B cell (primary cell): ENCODE results near the gene OR5B21. TPM values are rescaled to one million over a fixed set of nuclear protein-coding genes. Genes with fewer than 3 reads are reported as not detected.

ENCODE experiments used
- ATAC-seq: fragments of 200-7000 bp; cut with Tn5 transposase; one replicate; pipeline ENCODE4 v1.10.0; 2021; ENCODE audit warnings: low read depth, mild to moderate bottlenecking, moderate number of reproducible peaks, moderate library complexity
- CTCF ChIA-PET: fragments of 350-600 bp; sonication (Branson Sonifier 250); formaldehyde crosslinking; loops from one replicate; lab custom pipeline; 2021; ENCODE audit warnings: antibody characterized with exemption, inconsistent platforms; lab: Charles Lee
- POLR2A ChIA-PET: fragments of 350-600 bp; sonication (Branson Sonifier 250); formaldehyde crosslinking; loops from one replicate; lab custom pipeline; 2021; ENCODE audit warnings: antibody characterized with exemption; lab: Charles Lee
- DNase-seq: peaks from one replicate; pipeline ENCODE4 v3.0.0; 2013
- H2AFZ ChIP-seq: 2 replicates; pipeline ENCODE4 v1.6.1; 2012; ENCODE audit warnings: mild to moderate bottlenecking, low read depth, low read length; ENCODE audit not compliant: insufficient read depth, poor library complexity, severe bottlenecking
- H3K27ac ChIP-seq, 2 donors: 1 replicate in 1 of 2; 2 replicates in 1 of 2; pipeline ENCODE4 v1.5.1; 2012 to 2013; ENCODE audit warnings: low read length in 2 of 2, mild to moderate bottlenecking in 2 of 2, moderate library complexity in 1 of 2
- H3K27me3 ChIP-seq, 4 experiments: fragments of 200-600 bp in 1 of 4; sonication (generic) in 1 of 4; replicated peaks in 1 of 4; 1 replicate in 2 of 4; 2 replicates in 2 of 4; pipeline versions ENCODE4 v1.6.1 to v1.7.0; 2013 to 2016; ENCODE audit warnings: low read length in 3 of 4, mild to moderate bottlenecking in 2 of 4, mixed read lengths in 1 of 4, moderate library complexity in 1 of 4; ENCODE audit not compliant: insufficient read depth in 4 of 4, control insufficient read depth in 3 of 4; ENCODE audit errors: control extremely low read depth in 1 of 4
- H3K36me3 ChIP-seq, 2 experiments: replicated peaks in 1 of 2; 1 replicate in 1 of 2; 2 replicates in 1 of 2; pipeline versions ENCODE4 v1.6.1 to v1.7.1; 2013; ENCODE audit warnings: low read length in 1 of 2; ENCODE audit not compliant: insufficient read depth in 2 of 2, control insufficient read depth in 1 of 2; ENCODE audit errors: control extremely low read depth in 1 of 2, extremely low read depth in 1 of 2
- H3K4me1 ChIP-seq, 2 donors: fragments of 200-600 bp in 1 of 2; sonication (generic) in 1 of 2; 1 replicate in 1 of 2; 2 replicates in 1 of 2; pipeline versions ENCODE4 v1.5.1 to v1.6.1; 2013 to 2017; ENCODE audit warnings: low read length in 2 of 2; ENCODE audit not compliant: control insufficient read depth in 2 of 2, insufficient read depth in 2 of 2
- H3K4me2 ChIP-seq: replicated peaks from 2 replicates; pipeline ENCODE3; 2012; ENCODE audit warnings: mild to moderate bottlenecking, low read depth, low read length; ENCODE audit not compliant: poor library complexity, severe bottlenecking
- H3K4me3 ChIP-seq, 5 experiments: fragments of 200-600 bp in 1 of 5; sonication (generic) in 1 of 5; 1 replicate in 3 of 5; 2 replicates in 2 of 5; pipeline versions ENCODE4 v1.5.1 to v1.7.0; 2011 to 2016; ENCODE audit warnings: low read length in 4 of 5, mild to moderate bottlenecking in 4 of 5, low read depth in 2 of 5, control low read depth in 1 of 5, moderate library complexity in 1 of 5; ENCODE audit not compliant: insufficient read depth in 1 of 5; ENCODE audit errors: control extremely low read depth in 1 of 5, extremely low read depth in 1 of 5
- H3K79me2 ChIP-seq: fragments of 200-600 bp; sonication (generic); one replicate; pipeline ENCODE4 v1.6.0; 2016; ENCODE audit warnings: low read length; ENCODE audit not compliant: control insufficient read depth, insufficient read depth
- H3K9ac ChIP-seq: fragments of 200-600 bp; sonication (generic); 2 replicates; pipeline ENCODE4 v1.6.1; 2017; ENCODE audit warnings: mild to moderate bottlenecking, low read length, moderate library complexity
- H3K9me3 ChIP-seq, 3 donors: one replicate each; pipeline versions ENCODE4 v1.6.1 to v1.7.1; 2013; ENCODE audit warnings: low read length in 2 of 3; ENCODE audit not compliant: control insufficient read depth in 2 of 3, insufficient read depth in 1 of 3; ENCODE audit errors: control extremely low read depth in 1 of 3
- H4K20me1 ChIP-seq: 2 replicates; pipeline ENCODE4 v1.6.0; 2012; ENCODE audit warnings: mild to moderate bottlenecking, low read length; ENCODE audit not compliant: insufficient read depth, control insufficient read depth, poor library complexity, severe bottlenecking
- H3K27ac Mint-ChIP-seq: one replicate; pipeline ENCODE4 v1.8.0; 2021; ENCODE audit warnings: mixed read lengths
- H3K27me3 Mint-ChIP-seq: one replicate; pipeline ENCODE4 v1.8.0; 2021; ENCODE audit warnings: mixed read lengths
- H3K4me1 Mint-ChIP-seq: one replicate; pipeline ENCODE4 v1.8.0; 2021; ENCODE audit warnings: mixed read lengths
- H3K4me3 Mint-ChIP-seq: one replicate; pipeline ENCODE4 v1.8.0; 2021; ENCODE audit warnings: mixed read lengths
- H3K9me3 Mint-ChIP-seq: one replicate; pipeline ENCODE4 v1.8.0; 2022; ENCODE audit warnings: mixed read lengths; ENCODE audit not compliant: insufficient read depth
- CTCF ChIP-seq: fragments of 200-600 bp; IDR thresholded peaks from one replicate; pipeline ENCODE4 v1.8.0; 2022; ENCODE audit warnings: antibody characterized with exemption, mild to moderate bottlenecking
- EZH2 ChIP-seq: IDR thresholded peaks from 2 replicates; pipeline ENCODE4 v1.6.1; 2012; ENCODE audit warnings: borderline replicate concordance, low read depth, mild to moderate bottlenecking, moderate library complexity, low read length; ENCODE audit not compliant: insufficient read depth, poor library complexity, severe bottlenecking
- WGBS: methylation state at CpG from one replicate; pipeline ENCODE4 v1.1.5; 2013; ENCODE audit warnings: missing lambda C conversion rate; ENCODE audit not compliant: insufficient coverage; 5-methylcytosine and 5-hydroxymethylcytosine counted together
- intact Hi-C: fragments of 100-400 bp; cut with micrococcal nuclease; formaldehyde crosslinking; loops from one replicate; pipeline ENCODE4 v1.10.0; 2022
- polyA plus RNA-seq: library from polyadenylated mRNA; depleted of rRNA; stranded (reverse); fragments of >200 nt; gene quantifications from 2 replicates; pipeline ENCODE4 v1.2.3, GENCODE V29; 2012
- total RNA-seq, 2 donors: library from RNA; stranded (reverse); fragments of 120-200 nt in 1 of 2; gene quantifications; 1 replicate in 1 of 2; 2 replicates in 1 of 2; pipeline versions ENCODE4 v1.2.3 to v1.2.4, GENCODE V29; 2013 to 2022

OR5B21 gene
- total and polyA plus RNA-seq, 2 donors (not counting 1 experiment from before 2014, with no cell fraction given), result 0.10 to 0.74 TPM

- Mint-ChIP-seq H3K9me3 (no peaks in the 10 kb centered on the region), H3K4me1 (no peaks in the 10 kb centered on the region), H3K27ac (no peak overlapping the region), H3K27me3 (no peaks in the 10 kb centered on the region), H3K4me3 (no peak overlapping the region)
- Histone ChIP-seq H3K27me3 (no peaks in the 10 kb centered on the region), H4K20me1 (no peaks in the 10 kb centered on the region), H3K9ac (no peak overlapping the region), H3K27ac (no peak overlapping the region), H3K79me2 (no peaks in the 10 kb centered on the region), H2AFZ (no peak overlapping the region), H3K36me3 (no peaks in the 10 kb centered on the region), H3K4me1 (no peaks in the 10 kb centered on the region), H3K4me3 (no peak overlapping the region), H3K4me2 (no peak overlapping the region), H3K9me3 (peaks cover 0 to 3% (median 2%) of the 10 kb centered on the region in 3 donors)
- ATAC-seq (no peak), DNase-seq (no peak)
- no CpG with 5 or more reads among the region's 3 CpGs for WGBS
- TF ChIP-seq EZH2, result no peak
- TF ChIP-seq CTCF, result no peak
- ChIA-PET CTCF (no interaction called here), POLR2A (no interaction called here)
- intact Hi-C loops, result no loop called here
Observed at GRCh38 chr11:58465690-58466089, 42.2 kb downstream of the OR5B21 start.

Other genes with a start within 250 kb of the OR5B21 start
- gene OR10W1, start 239.8 kb downstream of the OR5B21 start, total RNA-seq, result not detected in 2 replicates
- gene OR10W1, start 239.8 kb downstream of the OR5B21 start, polyA plus RNA-seq, result not detected in 2 replicates
- not detected in 2 replicates for gene OR5B17, start 149.0 kb downstream of the OR5B21 start, total RNA-seq
- gene OR5B17, start 149.0 kb downstream of the OR5B21 start, polyA plus RNA-seq, result not detected in 2 replicates
- gene OR5B3, start 101.2 kb downstream of the OR5B21 start, total RNA-seq, result not detected in 2 replicates
- gene OR5B3, start 101.2 kb downstream of the OR5B21 start, polyA plus RNA-seq, result not detected in 2 replicates
- 0.27 TPM in 1 of 2 replicates, not detected in the other for gene OR5B2, start 80.0 kb downstream of the OR5B21 start, total RNA-seq
- gene OR5B2, start 80.0 kb downstream of the OR5B21 start, polyA plus RNA-seq, result 0.03 TPM in 1 of 2 replicates, not detected in the other
- gene OR5B12, start 65.9 kb downstream of the OR5B21 start, total RNA-seq, result not detected in 2 replicates
- gene OR5B12, start 65.9 kb downstream of the OR5B21 start, polyA plus RNA-seq, result not detected in 2 replicates
- gene LPXN, start 67.8 kb upstream of the OR5B21 start, total RNA-seq, result 209 and 213 TPM in 2 replicates
- 44.5 and 59.2 TPM in 2 replicates for gene LPXN, start 67.8 kb upstream of the OR5B21 start, polyA plus RNA-seq
- 50.3 and 51.2 TPM in 2 replicates for gene ZFP91, start 71.0 kb upstream of the OR5B21 start, total RNA-seq
- gene ZFP91, start 71.0 kb upstream of the OR5B21 start, polyA plus RNA-seq, result 14.4 and 30.2 TPM in 2 replicates
- gene CNTF, start 114.6 kb upstream of the OR5B21 start, total RNA-seq, result 4.8 and 5.9 TPM in 2 replicates
- gene CNTF, start 114.6 kb upstream of the OR5B21 start, polyA plus RNA-seq, result 1.4 and 3.0 TPM in 2 replicates
- not detected in 2 replicates for gene GLYAT, start 223.8 kb upstream of the OR5B21 start, total RNA-seq
- gene GLYAT, start 223.8 kb upstream of the OR5B21 start, polyA plus RNA-seq, result not detected in 2 replicates